Caco-2 (cell line): ENCODE measurements around the gene HAND2. TPM values are rescaled to one million over a fixed set of nuclear protein-coding genes. Genes with fewer than 3 reads are reported as not detected.

ENCODE experiments used
- BruUV-seq: library from RNA; stranded (reverse); fragments of 400-500 nt; replicated peaks from 2 replicates; lab custom pipeline; 2021; lab: Mats Ljungman, UMichigan
- CTCF ChIA-PET: fragments of 300-600 bp; sonication (Branson Sonifier 250); formaldehyde crosslinking; loops from one replicate; lab custom pipeline; 2022; ENCODE audit warnings: antibody characterized with exemption; lab: Charles Lee
- POLR2A ChIA-PET: fragments of 300-600 bp; sonication (Branson Sonifier 250); formaldehyde crosslinking; loops from one replicate; lab custom pipeline; 2022; ENCODE audit warnings: antibody characterized with exemption; lab: Charles Lee
- DNase-seq, 2 experiments: peaks; one replicate each; pipeline versions ENCODE4 v3.0.0 to v3.0.0-alpha.2; 2020 to 2022
- H3K27me3 ChIP-seq: replicated peaks from 2 replicates; pipeline ENCODE4 v1.6.0; 2011; ENCODE audit warnings: low read length; ENCODE audit not compliant: control insufficient read depth, insufficient read depth
- H3K36me3 ChIP-seq: 2 replicates; pipeline ENCODE4 v1.5.1; 2011; ENCODE audit warnings: low read length; ENCODE audit not compliant: control insufficient read depth, insufficient read depth
- H3K4me1 ChIP-seq: fragments of 250-450 bp; sonication (Bioruptor Pico); 2 replicates; pipeline ENCODE4 v1.5.1; 2020; ENCODE audit warnings: mild to moderate bottlenecking
- H3K4me3 ChIP-seq: 2 replicates; pipeline ENCODE4 v1.5.1; 2011; ENCODE audit warnings: low read depth, mild to moderate bottlenecking, control low read depth, low read length
- H3K9me3 ChIP-seq: fragments of 250-450 bp; sonication (Bioruptor Pico); 2 replicates; pipeline ENCODE4 v1.5.1; 2020; ENCODE audit warnings: mild to moderate bottlenecking, moderate library complexity
- H3K27ac Mint-ChIP-seq: one replicate; pipeline ENCODE4 v1.8.0; 2022; ENCODE audit warnings: mixed read lengths; ENCODE audit not compliant: unreplicated experiment
- H3K27me3 Mint-ChIP-seq: one replicate; pipeline ENCODE4 v1.8.0; 2022; ENCODE audit warnings: mixed read lengths; ENCODE audit not compliant: insufficient read depth, unreplicated experiment
- H3K36me3 Mint-ChIP-seq: one replicate; pipeline ENCODE4 v1.8.0; 2022; ENCODE audit warnings: mild to moderate bottlenecking, mixed read lengths; ENCODE audit not compliant: insufficient read depth, unreplicated experiment
- H3K4me1 Mint-ChIP-seq: one replicate; pipeline ENCODE4 v1.8.0; 2022; ENCODE audit warnings: low read depth, mixed read lengths; ENCODE audit not compliant: unreplicated experiment
- H3K4me3 Mint-ChIP-seq: one replicate; pipeline ENCODE4 v1.8.0; 2022; ENCODE audit warnings: mild to moderate bottlenecking, moderate library complexity, mixed read lengths; ENCODE audit not compliant: unreplicated experiment
- H3K9me3 Mint-ChIP-seq: one replicate; pipeline ENCODE4 v1.8.0; 2022; ENCODE audit warnings: mixed read lengths; ENCODE audit not compliant: unreplicated experiment
- intact Hi-C: fragments of 100-400 bp; cut with micrococcal nuclease; formaldehyde crosslinking; loops from one replicate; pipeline ENCODE4 v1.10.0; 2022; ENCODE audit not compliant: unreplicated experiment
- total RNA-seq: library from RNA; stranded (reverse); gene quantifications from 2 replicates; pipeline ENCODE4 v1.2.3, GENCODE V29; 2022
- TF ChIP-seq, protein P1 (sequence below), 2 experiments: fragments of 200-600 bp in 1 of 2; IDR thresholded peaks; 1 replicate in 1 of 2; 2 replicates in 1 of 2; pipeline versions ENCODE4 v1.5.1 to v1.8.0; 2011 to 2022; ENCODE audit warnings: antibody characterized with exemption in 1 of 2, control low read depth in 1 of 2, inconsistent platforms in 1 of 2, low read depth in 1 of 2, low read length in 1 of 2, mild to moderate bottlenecking in 1 of 2, moderate library complexity in 1 of 2; ENCODE audit not compliant: insufficient read depth in 1 of 2, severe bottlenecking in 1 of 2, unreplicated experiment in 1 of 2

HAND2 gene
- total RNA-seq, 1 experiment from 2014 or later: not detected

DNA sequence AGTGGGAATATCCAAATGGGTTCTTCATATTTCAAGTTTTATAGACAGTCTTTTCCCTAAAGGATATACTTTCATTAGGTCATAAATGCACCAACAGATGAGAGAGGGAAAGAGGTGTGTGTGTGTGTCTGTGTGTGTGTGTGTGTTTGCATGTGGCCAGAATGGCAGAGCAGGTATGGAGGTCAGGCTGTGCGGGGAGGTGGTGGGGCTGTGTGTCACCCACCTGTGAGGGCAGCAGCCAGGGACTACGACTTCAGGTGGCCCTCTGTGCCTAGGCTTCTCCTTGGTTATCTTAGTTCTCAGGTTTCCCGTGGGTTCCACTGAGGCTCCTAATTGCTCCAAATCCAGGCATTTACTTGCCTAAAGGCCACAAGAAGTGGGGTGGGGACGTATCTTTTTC lies 14.6 kb downstream of the HAND2 start:
- Mint-ChIP-seq H3K9me3 (no peaks in the 10 kb centered on the region), H3K27me3 (peaks cover 5% of the 10 kb centered on the region), H3K4me3 (no peak overlapping the region), H3K4me1 (no peaks in the 10 kb centered on the region), H3K27ac (no peak overlapping the region), H3K36me3 (no peaks in the 10 kb centered on the region)
- no peak overlapping the region for H3K4me3 ChIP-seq
- intact Hi-C loops: no loop called here
- no peaks in the 10 kb centered on the region for H3K36me3 ChIP-seq
- no peaks in the 10 kb centered on the region for H3K27me3 ChIP-seq
- TF ChIP-seq, protein P1, sequence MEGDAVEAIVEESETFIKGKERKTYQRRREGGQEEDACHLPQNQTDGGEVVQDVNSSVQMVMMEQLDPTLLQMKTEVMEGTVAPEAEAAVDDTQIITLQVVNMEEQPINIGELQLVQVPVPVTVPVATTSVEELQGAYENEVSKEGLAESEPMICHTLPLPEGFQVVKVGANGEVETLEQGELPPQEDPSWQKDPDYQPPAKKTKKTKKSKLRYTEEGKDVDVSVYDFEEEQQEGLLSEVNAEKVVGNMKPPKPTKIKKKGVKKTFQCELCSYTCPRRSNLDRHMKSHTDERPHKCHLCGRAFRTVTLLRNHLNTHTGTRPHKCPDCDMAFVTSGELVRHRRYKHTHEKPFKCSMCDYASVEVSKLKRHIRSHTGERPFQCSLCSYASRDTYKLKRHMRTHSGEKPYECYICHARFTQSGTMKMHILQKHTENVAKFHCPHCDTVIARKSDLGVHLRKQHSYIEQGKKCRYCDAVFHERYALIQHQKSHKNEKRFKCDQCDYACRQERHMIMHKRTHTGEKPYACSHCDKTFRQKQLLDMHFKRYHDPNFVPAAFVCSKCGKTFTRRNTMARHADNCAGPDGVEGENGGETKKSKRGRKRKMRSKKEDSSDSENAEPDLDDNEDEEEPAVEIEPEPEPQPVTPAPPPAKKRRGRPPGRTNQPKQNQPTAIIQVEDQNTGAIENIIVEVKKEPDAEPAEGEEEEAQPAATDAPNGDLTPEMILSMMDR (IDR thresholded peaks at IDR 0.05; ENCODE audit: insufficient read depth in 1 of 2, low read depth in 1 of 2, low read length in 1 of 2, severe bottlenecking in 1 of 2, unreplicated experiment in 1 of 2): no peak
- H3K9me3 ChIP-seq: no peaks in the 10 kb centered on the region
- BruUV-seq: no TSS peak
- DNase-seq: no peak
- POLR2A ChIA-PET: no interaction called here
- CTCF ChIA-PET: no interaction called here
- no peaks in the 10 kb centered on the region for H3K4me1 ChIP-seq

DNA sequence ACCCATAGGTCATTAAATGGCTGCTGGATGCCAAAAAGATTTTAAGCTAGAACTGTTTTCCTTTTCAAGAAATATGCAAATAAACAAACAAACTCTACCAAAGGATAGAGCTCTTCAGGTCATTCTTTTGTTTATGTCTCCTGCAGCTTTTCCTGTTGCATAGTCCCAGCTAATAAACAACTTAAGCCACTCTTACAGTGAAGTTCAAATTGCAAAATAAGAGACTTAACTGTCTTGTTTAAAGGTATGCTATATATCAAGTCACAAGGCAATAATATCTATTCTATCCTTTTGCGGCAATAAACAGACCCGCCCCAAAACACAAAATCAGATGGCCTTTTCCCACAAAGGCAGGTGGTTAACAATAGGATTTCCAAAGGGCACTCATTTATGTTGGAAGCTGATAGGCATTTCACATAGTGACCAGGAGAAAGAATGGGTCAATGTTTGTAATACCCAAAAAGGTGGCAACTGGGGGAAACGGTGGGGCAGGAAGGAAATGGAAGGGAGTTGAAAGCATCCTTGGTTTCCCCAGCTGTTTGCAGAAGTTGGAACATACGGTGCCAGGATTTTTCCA lies 15.3 kb downstream of the HAND2 start:
- DNase-seq: no peak
- Histone ChIP-seq H3K4me1 (no peaks in the 10 kb centered on the region), H3K9me3 (no peaks in the 10 kb centered on the region), H3K27me3 (no peaks in the 10 kb centered on the region), H3K36me3 (no peaks in the 10 kb centered on the region), H3K4me3 (no peak overlapping the region)
- no peak overlapping the region for H3K4me3 Mint-ChIP-seq
- peaks cover 5% of the 10 kb centered on the region for H3K27me3 Mint-ChIP-seq
- no TSS peak for BruUV-seq
- H3K9me3 Mint-ChIP-seq: no peaks in the 10 kb centered on the region
- intact Hi-C loops: no loop called here
- H3K36me3 Mint-ChIP-seq: no peaks in the 10 kb centered on the region
- TF ChIP-seq, protein P1 (IDR thresholded peaks at IDR 0.05; ENCODE audit: insufficient read depth in 1 of 2, low read depth in 1 of 2, low read length in 1 of 2, severe bottlenecking in 1 of 2, unreplicated experiment in 1 of 2): no peak
- CTCF ChIA-PET: no interaction called here
- no peak overlapping the region for H3K27ac Mint-ChIP-seq
- H3K4me1 Mint-ChIP-seq: no peaks in the 10 kb centered on the region
- POLR2A ChIA-PET: no interaction called here

DNA sequence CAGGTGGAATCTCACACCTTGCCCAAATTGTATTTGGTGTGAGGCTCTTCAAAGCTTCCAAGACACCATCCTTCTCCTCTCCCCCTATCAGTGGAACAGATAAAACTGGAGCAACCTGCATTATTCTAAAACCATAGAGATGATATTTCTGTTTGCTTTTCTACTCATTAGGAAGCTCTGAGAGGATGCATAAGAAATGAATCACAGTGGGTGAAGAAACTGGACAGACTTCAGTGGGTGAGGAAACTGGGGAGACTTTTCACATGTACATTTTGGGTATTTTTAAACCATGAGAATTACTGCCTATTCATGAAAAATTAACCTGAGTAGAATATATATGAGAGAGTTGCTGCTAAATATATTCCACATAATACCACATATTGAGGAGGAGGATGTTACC lies 16.4 kb downstream of the HAND2 start:
- H3K4me1 Mint-ChIP-seq: no peaks in the 10 kb centered on the region
- no peaks in the 10 kb centered on the region for H3K9me3 ChIP-seq
- H3K9me3 Mint-ChIP-seq: no peaks in the 10 kb centered on the region
- CTCF ChIA-PET: no interaction called here
- H3K27me3 Mint-ChIP-seq: peaks cover 5% of the 10 kb centered on the region
- H3K4me3 Mint-ChIP-seq: no peak overlapping the region
- no peak overlapping the region for H3K4me3 ChIP-seq
- DNase-seq: no peak
- H3K36me3 ChIP-seq: no peaks in the 10 kb centered on the region
- no peaks in the 10 kb centered on the region for H3K4me1 ChIP-seq
- POLR2A ChIA-PET: no interaction called here
- H3K27me3 ChIP-seq: no peaks in the 10 kb centered on the region
- TF ChIP-seq, protein P1 (IDR thresholded peaks at IDR 0.05; ENCODE audit: insufficient read depth in 1 of 2, low read depth in 1 of 2, low read length in 1 of 2, severe bottlenecking in 1 of 2, unreplicated experiment in 1 of 2): no peak
- no peak overlapping the region for H3K27ac Mint-ChIP-seq
- intact Hi-C loops: no loop called here
- BruUV-seq: no TSS peak
- H3K36me3 Mint-ChIP-seq: no peaks in the 10 kb centered on the region
